AG04450 (cell line): Measurements from ENCODE around the gene S100A14. TPM values are rescaled to one million over a fixed set of nuclear protein-coding genes. Genes with fewer than 3 reads are reported as not detected.

Experiments used
- CTCF ChIA-PET: fragments of 300-600, 350-600 bp; formaldehyde crosslinking; extraction: SDS; loops from one replicate; lab custom pipeline; 2022; ENCODE audit warnings: antibody characterized with exemption, inconsistent platforms; lab: Charles Lee
- POLR2A ChIA-PET: fragments of 350-600 bp; formaldehyde crosslinking; extraction: SDS; loops from one replicate; lab custom pipeline; 2021; ENCODE audit warnings: antibody characterized with exemption, inconsistent platforms; lab: Yijun Ruan, JAX
- DNase-seq: peaks from one replicate; pipeline ENCODE4 v3.0.0-alpha.2; 2011; ENCODE audit warnings: low read depth, low spot score
- H3K27ac ChIP-seq: one replicate; pipeline ENCODE4 v1.5.1; 2012; ENCODE audit warnings: low read depth, low read length, control low read depth
- H3K27me3 ChIP-seq: one replicate; pipeline ENCODE4 v1.6.0; 2012; ENCODE audit warnings: low read length; ENCODE audit not compliant: control insufficient read depth, insufficient read depth
- H3K4me3 ChIP-seq: 2 replicates; pipeline ENCODE4 v1.5.1; 2011; ENCODE audit warnings: mild to moderate bottlenecking, low read depth, low read length, control low read depth
- H3K9me3 ChIP-seq: 2 replicates; pipeline ENCODE4 v1.5.1; 2012; ENCODE audit warnings: low read length; ENCODE audit not compliant: control insufficient read depth, insufficient read depth
- polyA minus RNA-seq: library from RNA; depleted of rRNA, polyadenylated mRNA; stranded (reverse); fragments of >200 nt; gene quantifications from 2 replicates; pipeline ENCODE4 v1.2.3, GENCODE V29; 2011; rRNA and poly(A)+ RNA removed
- polyA plus RNA-seq: library from polyadenylated mRNA; depleted of rRNA; stranded (reverse); fragments of >200 nt; gene quantifications from 2 replicates; pipeline ENCODE4 v1.2.3, GENCODE V29; 2011; rRNA removed
- TF ChIP-seq, protein P1 (sequence below): IDR thresholded peaks from 2 replicates; pipeline ENCODE4 v1.5.1; 2011; ENCODE audit warnings: low read depth, low read length, control low read depth, inconsistent platforms

S100A14 gene
- polyA plus RNA-seq (0.09 TPM in 1 of 2 replicates, not detected in the other), polyA minus RNA-seq (not detected in 2 replicates)

DNA sequence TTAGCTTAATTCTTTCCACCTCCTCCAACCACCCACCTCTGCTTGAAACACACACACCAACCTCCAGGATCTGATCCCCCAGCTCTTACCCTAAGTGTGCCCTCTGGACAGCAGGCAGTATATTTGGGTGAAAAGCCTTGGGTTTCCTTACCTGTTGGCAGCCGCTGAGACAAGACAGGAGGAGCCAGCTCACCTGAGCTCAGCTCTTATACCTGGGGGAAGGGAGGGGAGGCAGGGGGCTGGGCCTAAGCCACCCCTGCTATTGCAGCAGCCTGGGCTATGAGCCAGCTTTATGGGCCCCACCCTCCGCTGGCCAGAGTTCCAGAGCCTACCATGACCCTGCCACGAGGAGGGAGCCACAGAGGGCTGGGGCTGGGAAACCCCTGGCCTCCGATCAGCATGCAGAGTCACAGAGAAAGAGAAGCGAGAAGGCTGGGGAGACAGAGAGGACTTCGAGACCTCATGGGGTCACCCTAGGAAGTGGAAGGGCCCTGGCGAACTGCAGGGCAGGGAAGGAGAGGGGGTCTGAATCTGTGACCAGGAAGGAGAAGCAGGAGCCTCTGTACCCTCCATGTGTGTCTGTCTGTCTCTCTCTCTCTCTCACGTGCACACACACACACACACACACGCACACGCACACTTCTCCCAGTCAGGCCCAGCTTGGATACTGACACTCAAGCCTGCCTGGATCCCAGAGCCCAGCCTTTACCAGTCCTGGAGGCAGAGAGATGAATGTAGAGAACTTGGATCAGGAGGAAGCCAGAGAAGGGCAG, at the start of gene S100A14:
S100A14 (minus strand) TSS at position 182 of the 773 bp plus-strand sequence. CDS start 467 bp downstream, outside the sequence.
- no peaks in the 10 kb centered on the region; the same call in 1 of the 2 replicates for H3K9me3 ChIP-seq
- peak within 1 kb of the TSS; percentile 11 for H3K27ac ChIP-seq
- no peak for DNase-seq
- H3K27me3 ChIP-seq, result no peaks in the 10 kb centered on the region
- POLR2A ChIA-PET, result interaction anchor here (0.8 to 5.4 kb wide), 4 partner anchors 11 to 110 kb away, joined by 3 to 45 read pairs (median 12); partner anchors contain the start of genes CHTOP, S100A1 and S100A13
- no peak within 1 kb of the TSS for H3K4me3 ChIP-seq
- TF ChIP-seq, protein P1, sequence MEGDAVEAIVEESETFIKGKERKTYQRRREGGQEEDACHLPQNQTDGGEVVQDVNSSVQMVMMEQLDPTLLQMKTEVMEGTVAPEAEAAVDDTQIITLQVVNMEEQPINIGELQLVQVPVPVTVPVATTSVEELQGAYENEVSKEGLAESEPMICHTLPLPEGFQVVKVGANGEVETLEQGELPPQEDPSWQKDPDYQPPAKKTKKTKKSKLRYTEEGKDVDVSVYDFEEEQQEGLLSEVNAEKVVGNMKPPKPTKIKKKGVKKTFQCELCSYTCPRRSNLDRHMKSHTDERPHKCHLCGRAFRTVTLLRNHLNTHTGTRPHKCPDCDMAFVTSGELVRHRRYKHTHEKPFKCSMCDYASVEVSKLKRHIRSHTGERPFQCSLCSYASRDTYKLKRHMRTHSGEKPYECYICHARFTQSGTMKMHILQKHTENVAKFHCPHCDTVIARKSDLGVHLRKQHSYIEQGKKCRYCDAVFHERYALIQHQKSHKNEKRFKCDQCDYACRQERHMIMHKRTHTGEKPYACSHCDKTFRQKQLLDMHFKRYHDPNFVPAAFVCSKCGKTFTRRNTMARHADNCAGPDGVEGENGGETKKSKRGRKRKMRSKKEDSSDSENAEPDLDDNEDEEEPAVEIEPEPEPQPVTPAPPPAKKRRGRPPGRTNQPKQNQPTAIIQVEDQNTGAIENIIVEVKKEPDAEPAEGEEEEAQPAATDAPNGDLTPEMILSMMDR, result no peak
- CTCF ChIA-PET, result interaction anchor here (0.8 to 9.3 kb wide), 4 partner anchors 12 to 106 kb away, joined by 3 to 80 read pairs (median 39); partner anchors contain the start of genes S100A1 and S100A13

DNA sequence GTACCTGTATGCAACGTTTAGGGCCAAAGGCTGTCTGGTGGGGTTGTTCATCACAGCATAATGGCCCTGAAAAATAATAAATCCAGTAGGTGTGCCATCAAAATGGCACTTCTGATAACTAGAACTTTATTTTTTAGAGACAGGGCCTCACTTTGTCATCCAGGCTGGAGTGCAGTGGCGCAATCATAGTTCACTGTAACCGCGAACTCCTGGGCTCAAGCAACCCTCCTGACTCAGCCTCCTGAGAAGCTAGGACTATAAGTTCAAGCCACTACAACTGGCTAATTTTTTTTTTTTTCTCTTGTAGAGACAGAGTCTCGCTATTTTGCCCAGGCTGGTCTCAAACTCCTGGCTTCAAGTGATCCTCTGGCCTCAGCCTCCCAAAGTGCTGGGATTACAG, 47.1 kb upstream of the S100A14 start:
- CTCF ChIA-PET, result interaction anchor here (0.6 to 1.8 kb wide), 2 partner anchors 89 to 91 kb away, joined by 4 to 6 read pairs; no protein-coding TSS in a partner anchor
- H3K27me3 ChIP-seq, result no peaks in the 10 kb centered on the region

DNA sequence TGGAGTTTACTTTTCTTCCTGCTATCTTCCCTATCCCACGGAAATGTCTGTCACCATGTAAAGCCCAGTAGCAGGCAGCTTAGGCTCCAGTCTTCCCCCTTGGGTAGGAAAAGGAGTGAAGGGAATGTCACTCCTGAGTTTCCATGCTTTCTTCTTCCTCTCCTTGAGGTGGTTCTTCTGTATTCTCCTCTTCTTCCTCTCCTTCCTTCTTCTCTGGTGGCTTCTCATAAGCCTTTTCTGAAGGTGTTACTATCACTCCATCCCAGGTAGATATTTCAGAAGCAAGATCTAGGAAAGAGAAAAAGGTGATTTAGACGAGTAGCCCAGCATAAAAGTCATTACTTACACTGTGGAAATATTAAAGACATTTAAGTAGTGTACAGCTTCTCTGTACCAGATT, 46.1 kb upstream of the S100A14 start:
- ChIA-PET POLR2A (interaction anchor here (1.1 kb wide), 1 partner anchor 28 kb away, joined by 3 read pairs; the partner anchor contains the start of gene CHTOP), CTCF (interaction anchor here (1.2 kb wide), 1 partner anchor 129 kb away, joined by 4 read pairs; no protein-coding TSS in a partner anchor)
- no peaks in the 10 kb centered on the region for H3K27me3 ChIP-seq
- H3K9me3 ChIP-seq, result no peaks in the 10 kb centered on the region
- H3K4me3 ChIP-seq, result no peak overlapping the region
- TF ChIP-seq, protein P1, result no peak
- DNase-seq, result no peak
- H3K27ac ChIP-seq, result no peak overlapping the region

More for the DNA sequence above, 47.1 kb upstream of the S100A14 start:
- no peak for DNase-seq
- no peak overlapping the region for H3K4me3 ChIP-seq
- H3K27ac ChIP-seq, result peak overlapping the region; percentile 41
- no peaks in the 10 kb centered on the region for H3K9me3 ChIP-seq
- TF ChIP-seq, protein P1, result no peak
- POLR2A ChIA-PET, result interaction anchor here (1.1 kb wide), 1 partner anchor 29 kb away, joined by 3 read pairs; the partner anchor contains the start of gene CHTOP

DNA sequence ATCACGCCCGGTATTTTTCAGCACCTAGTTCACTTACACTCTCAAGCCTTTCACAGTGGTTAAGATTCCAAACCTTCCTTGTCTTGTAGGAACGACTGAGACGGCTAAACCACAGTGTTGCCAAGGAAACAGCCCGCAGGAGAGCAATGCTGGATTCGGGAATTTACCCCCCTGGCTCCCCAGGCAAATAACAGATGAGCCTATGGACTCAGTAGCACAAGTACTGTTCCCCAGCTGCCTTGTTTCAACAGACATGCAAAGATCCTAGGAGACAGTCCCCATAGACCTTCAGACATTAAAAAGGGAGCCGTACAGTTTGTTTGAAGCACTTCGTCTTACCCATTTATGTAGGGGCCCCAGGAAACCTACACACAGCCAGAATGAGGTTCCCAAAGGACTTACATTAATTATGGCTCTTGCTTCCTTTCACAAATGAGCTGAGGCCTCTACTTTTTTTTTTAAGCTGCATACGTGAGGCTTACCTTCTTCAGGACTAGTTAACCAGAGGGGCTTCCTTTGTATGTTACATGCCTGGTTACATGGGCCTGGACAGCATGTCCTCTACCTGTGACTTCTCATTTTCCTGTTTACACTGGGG, 45.1 kb upstream of the S100A14 start:
- Histone ChIP-seq H3K27me3 (no peaks in the 10 kb centered on the region), H3K9me3 (no peaks in the 10 kb centered on the region), H3K27ac (no peak overlapping the region), H3K4me3 (no peak overlapping the region)
- ChIA-PET CTCF (interaction anchor here (1.2 kb wide), 1 partner anchor 128 kb away, joined by 4 read pairs; no protein-coding TSS in a partner anchor), POLR2A (interaction anchor here (1.1 to 1.6 kb wide), 2 partner anchors 27 to 34 kb away, joined by 5 to 13 read pairs; partner anchors contain the start of genes CHTOP and S100A13)
- TF ChIP-seq, protein P1, result no peak
- DNase-seq, result no peak
